A549 (cell line): ENCODE measurements around the gene NPBWR2. TPM values are rescaled to one million over a fixed set of nuclear protein-coding genes. Genes with fewer than 3 reads are reported as not detected.

Experiments used
- ATAC-seq, 2 experiments: fragments of 200-7000 bp in 1 of 2; fragments of >200 bp in 1 of 2; cut with Nextera tagmentation in 1 of 2; cut with Tn5 transposase in 1 of 2; 3 replicates each; pipeline versions ENCODE4 v1.8.0 to v1.9.1; 2018 to 2020; ENCODE audit warnings: mild to moderate bottlenecking in 1 of 2, moderate library complexity in 1 of 2
- CTCF ChIA-PET: fragments of 300-600 bp; sonication (Branson Sonifier 250); formaldehyde crosslinking; extraction: SDS; loops from one replicate; lab custom pipeline; 2021; ENCODE audit warnings: antibody characterized with exemption, inconsistent platforms; lab: Yijun Ruan, JAX
- POLR2A ChIA-PET: fragments of 350-600 bp; formaldehyde crosslinking; extraction: SDS; loops from one replicate; lab custom pipeline; 2021; ENCODE audit warnings: antibody characterized with exemption, inconsistent platforms; lab: Yijun Ruan, JAX
- DNase-seq, 2 experiments: peaks; one replicate each; pipeline versions ENCODE4 v3.0.0 to v3.0.0-alpha.2; 2011 to 2016; ENCODE audit warnings: low read depth in 1 of 2, low spot score in 1 of 2
- FAIRE-seq: peaks from 2 replicates; lab custom pipeline; 2011; peaks lifted over from hg19 to GRCh38; lab: Jason Lieb, UNC
- H3K27ac ChIP-seq, 2 experiments: fragments of >200 bp; sonication (Bioruptor Twin); formaldehyde crosslinking; 3 replicates each; pipeline ENCODE4 v1.5.1; 2016 to 2017
- H3K4me1 ChIP-seq: fragments of >200 bp; sonication (Bioruptor Twin); formaldehyde crosslinking; 3 replicates; pipeline ENCODE4 v1.6.1; 2016
- H3K4me2 ChIP-seq: fragments of >200 bp; sonication (Bioruptor Twin); formaldehyde crosslinking; 3 replicates; pipeline ENCODE4 v1.6.1; 2016
- H3K4me3 ChIP-seq: fragments of >200 bp; sonication (Bioruptor Twin); formaldehyde crosslinking; 3 replicates; pipeline ENCODE4 v1.5.1; 2016
- H3K9me3 ChIP-seq: fragments of >200 bp; sonication (Bioruptor Twin); formaldehyde crosslinking; 3 replicates; pipeline ENCODE4 v1.6.1; 2016
- CBX8 ChIP-seq: fragments of 200-600 bp; sonication (generic); IDR thresholded peaks from 2 replicates; pipeline ENCODE4 v1.6.1; 2016
- CEBPB ChIP-seq, 2 experiments: fragments of >200 bp in 1 of 2; sonication (Bioruptor Twin) in 1 of 2; formaldehyde crosslinking in 1 of 2; IDR thresholded peaks; 2 replicates each; pipeline ENCODE4 v1.6.1; 2012 to 2016
- EHF ChIP-seq: fragments of 250-450 bp; sonication (Bioruptor Pico); IDR thresholded peaks from 2 replicates; pipeline ENCODE4 v1.5.0; 2020; ENCODE audit warnings: mild to moderate bottlenecking
- EHMT2 ChIP-seq: fragments of 200-600 bp; sonication (generic); IDR thresholded peaks from 2 replicates; pipeline ENCODE4 v1.6.1; 2016; ENCODE audit warnings: antibody characterized with exemption, low read depth, mild to moderate bottlenecking, moderate library complexity
- EP300 ChIP-seq, 2 experiments: fragments of >200 bp; sonication (Bioruptor Twin); formaldehyde crosslinking; IDR thresholded peaks; 2 replicates in 1 of 2; 3 replicates in 1 of 2; pipeline ENCODE4 v1.6.1; 2016 to 2017
- ESRRA ChIP-seq: fragments of 150-350 bp; IDR thresholded peaks from 2 replicates; pipeline ENCODE4 v1.6.1; 2014; ENCODE audit warnings: mild to moderate bottlenecking, low read length, borderline replicate concordance
- FOSB ChIP-seq: fragments of 250-450 bp; sonication (Bioruptor Pico); IDR thresholded peaks from 2 replicates; pipeline ENCODE4 v1.5.0; 2020; ENCODE audit warnings: mild to moderate bottlenecking, moderate library complexity
- FOXS1 ChIP-seq: fragments of 250-450 bp; sonication (Bioruptor Pico); IDR thresholded peaks from 2 replicates; pipeline ENCODE4 v1.5.0; 2020; ENCODE audit warnings: mild to moderate bottlenecking, moderate library complexity
- HOXB5 ChIP-seq: fragments of 250-450 bp; sonication (Bioruptor Pico); IDR thresholded peaks from 2 replicates; pipeline ENCODE4 v1.5.0; 2020; ENCODE audit warnings: mild to moderate bottlenecking, moderate library complexity
- JUNB ChIP-seq: fragments of >200 bp; sonication (Bioruptor Twin); formaldehyde crosslinking; IDR thresholded peaks from 2 replicates; pipeline ENCODE4 v1.6.1; 2016
- KDM1A ChIP-seq: fragments of 200-600 bp; sonication (generic); IDR thresholded peaks from 2 replicates; pipeline ENCODE4 v1.6.1; 2016; ENCODE audit warnings: low read depth, mild to moderate bottlenecking
- MAFK ChIP-seq: fragments of 450-650 bp; IDR thresholded peaks from 2 replicates; pipeline ENCODE4 v1.6.1; 2014; ENCODE audit not compliant: partially characterized antibody
- NFE2L2 ChIP-seq: fragments of 150-350 bp; conservative IDR thresholded peaks from 2 replicates; pipeline ENCODE4 v1.6.1; 2014; ENCODE audit warnings: low read length
- NR3C1 ChIP-seq: fragments of >200 bp; sonication (Bioruptor Twin); formaldehyde crosslinking; IDR thresholded peaks from 3 replicates; pipeline ENCODE4 v1.6.1; 2017
- PHF8 ChIP-seq: fragments of 200-600 bp; sonication (generic); IDR thresholded peaks from 2 replicates; pipeline ENCODE4 v1.6.1; 2016; ENCODE audit warnings: low read depth, mild to moderate bottlenecking, antibody characterized with exemption, moderate library complexity, borderline replicate concordance
- POLR2AphosphoS2 ChIP-seq: conservative IDR thresholded peaks from 2 replicates; pipeline ENCODE4 v1.6.1; 2012; ENCODE audit warnings: low read length, improper control_type of control experiment, inconsistent platforms
- RAD21 ChIP-seq, 2 experiments: fragments of >200 bp in 1 of 2; sonication (Bioruptor Twin) in 1 of 2; formaldehyde crosslinking in 1 of 2; IDR thresholded peaks in 1 of 2; conservative IDR thresholded peaks in 1 of 2; 2 replicates in 1 of 2; 3 replicates in 1 of 2; pipeline ENCODE4 v1.6.1; 2012 to 2018; ENCODE audit warnings: inconsistent platforms in 1 of 2
- RCOR1 ChIP-seq: fragments of 150-350 bp; IDR thresholded peaks from 2 replicates; pipeline ENCODE4 v1.6.1; 2014; ENCODE audit warnings: antibody characterized with exemption, low read length, low read depth
- SREBF2 ChIP-seq: fragments of 450-650 bp; IDR thresholded peaks from 2 replicates; pipeline ENCODE4 v1.6.1; 2014; ENCODE audit warnings: mild to moderate bottlenecking, moderate library complexity
- WGBS: methylation state at CpG from one replicate; pipeline ENCODE4 v1.1.6; 2017; ENCODE audit errors: missing lambda C conversion rate; 5-methylcytosine and 5-hydroxymethylcytosine counted together
- polyA plus RNA-seq, 4 experiments: library from polyadenylated mRNA; depleted of rRNA in 3 of 4; stranded (reverse); fragments of >200 nt; fragmentation: RNase III in 1 of 4; extraction: RNeasy Plus Mini Kit Qiagen cat#74134 plus additional on column Dnase treatment in 1 of 4; gene quantifications; 2 replicates in 3 of 4; 3 replicates in 1 of 4; pipeline ENCODE4 v1.2.3, GENCODE V29; 2011 to 2017
- TF ChIP-seq, protein P1 (sequence below): IDR thresholded peaks from 2 replicates; pipeline ENCODE4 v1.6.1; 2012
- TF ChIP-seq, protein P2 (sequence below): IDR thresholded peaks from 2 replicates; pipeline ENCODE4 v1.6.1; 2012
- TF ChIP-seq, protein P3 (sequence below): IDR thresholded peaks from 2 replicates; pipeline ENCODE4 v1.6.1; 2012; ENCODE audit warnings: low read depth, borderline replicate concordance
- TF ChIP-seq, protein P4 (sequence below): fragments of 250-450 bp; sonication (Bioruptor Pico); IDR thresholded peaks from 2 replicates; pipeline ENCODE4 v1.5.0; 2021; ENCODE audit warnings: mild to moderate bottlenecking, moderate library complexity, borderline replicate concordance
- TF ChIP-seq, protein P5 (sequence below): fragments of >200 bp; sonication (Bioruptor Twin); formaldehyde crosslinking; IDR thresholded peaks from 2 replicates; pipeline ENCODE4 v1.6.1; 2016
- TF ChIP-seq, protein P6 (sequence below): fragments of >200 bp; sonication (Bioruptor Twin); formaldehyde crosslinking; IDR thresholded peaks from 3 replicates; pipeline ENCODE4 v1.6.1; 2016
- TF ChIP-seq, protein P7 (sequence below): fragments of 250-450 bp; sonication (Bioruptor Pico); IDR thresholded peaks from 2 replicates; pipeline ENCODE4 v1.5.0; 2020; ENCODE audit warnings: low read depth, mild to moderate bottlenecking, moderate library complexity

The NPBWR2 gene
- polyA plus RNA-seq, 2 of the 4 experiments (the other 2 are of a cell fraction) = not detected

DNA sequence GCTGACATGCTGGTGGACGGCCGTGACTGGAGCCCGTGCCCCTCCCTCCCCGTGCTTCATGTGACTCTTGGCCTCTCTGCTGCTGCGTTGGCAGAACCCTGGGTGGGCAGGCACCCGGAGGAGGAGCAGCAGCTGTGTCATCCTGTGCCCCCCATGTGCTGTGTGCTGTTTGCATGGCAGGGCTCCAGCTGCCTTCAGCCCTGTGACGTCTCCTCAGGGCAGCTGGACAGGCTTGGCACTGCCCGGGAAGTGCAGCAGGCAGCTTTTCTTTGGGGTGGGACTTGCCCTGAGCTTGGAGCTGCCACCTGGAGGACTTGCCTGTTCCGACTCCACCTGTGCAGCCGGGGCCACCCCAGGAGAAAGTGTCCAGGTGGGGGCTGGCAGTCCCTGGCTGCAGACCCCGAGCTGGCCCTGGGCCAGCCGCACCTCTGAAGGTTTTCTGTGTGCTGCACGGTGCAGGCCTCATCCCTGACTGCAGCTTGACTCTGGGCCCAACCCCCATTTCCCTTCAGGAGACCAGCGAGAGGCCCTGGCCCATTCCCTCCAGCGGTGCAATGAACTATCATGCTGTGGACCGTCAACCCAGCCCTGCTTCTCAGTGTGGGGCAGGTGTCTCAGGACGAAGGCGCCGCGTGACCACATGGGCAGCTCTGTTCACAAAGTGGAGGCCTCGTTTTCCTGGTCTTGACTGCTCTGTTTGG lies 8.1 kb downstream of the NPBWR2 start:
- 0 out of 3 replicates have a peak, but pooled peaks cover 6% of the 10 kb centered on the region for H3K4me1 ChIP-seq
- H3K4me3 ChIP-seq = no peak overlapping the region
- TF ChIP-seq, protein P1, sequence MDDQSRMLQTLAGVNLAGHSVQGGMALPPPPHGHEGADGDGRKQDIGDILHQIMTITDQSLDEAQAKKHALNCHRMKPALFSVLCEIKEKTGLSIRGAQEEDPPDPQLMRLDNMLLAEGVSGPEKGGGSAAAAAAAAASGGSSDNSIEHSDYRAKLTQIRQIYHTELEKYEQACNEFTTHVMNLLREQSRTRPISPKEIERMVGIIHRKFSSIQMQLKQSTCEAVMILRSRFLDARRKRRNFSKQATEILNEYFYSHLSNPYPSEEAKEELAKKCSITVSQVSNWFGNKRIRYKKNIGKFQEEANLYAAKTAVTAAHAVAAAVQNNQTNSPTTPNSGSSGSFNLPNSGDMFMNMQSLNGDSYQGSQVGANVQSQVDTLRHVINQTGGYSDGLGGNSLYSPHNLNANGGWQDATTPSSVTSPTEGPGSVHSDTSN = no peak
- TF ChIP-seq EHF (CRISPR knock-in tag) (no peak), EP300 (IDR thresholded peaks at IDR 0.05) (no peak), EHMT2 (no peak), FOXS1 (CRISPR knock-in tag) (no peak), PHF8 (no peak), ESRRA (no peak), MAFK (no peak), POLR2AphosphoS2 (no peak), FOSB (CRISPR knock-in tag) (no peak), RAD21 (conservative IDR thresholded peaks at IDR 0.05 in 1 of 2, IDR thresholded peaks at IDR 0.05 in 1 of 2) (no peak), CBX8 (no peak), SREBF2 (no peak), NFE2L2 (no peak)
- TF ChIP-seq, protein P2, sequence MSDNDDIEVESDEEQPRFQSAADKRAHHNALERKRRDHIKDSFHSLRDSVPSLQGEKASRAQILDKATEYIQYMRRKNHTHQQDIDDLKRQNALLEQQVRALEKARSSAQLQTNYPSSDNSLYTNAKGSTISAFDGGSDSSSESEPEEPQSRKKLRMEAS = no peak
- TF ChIP-seq, protein P3, sequence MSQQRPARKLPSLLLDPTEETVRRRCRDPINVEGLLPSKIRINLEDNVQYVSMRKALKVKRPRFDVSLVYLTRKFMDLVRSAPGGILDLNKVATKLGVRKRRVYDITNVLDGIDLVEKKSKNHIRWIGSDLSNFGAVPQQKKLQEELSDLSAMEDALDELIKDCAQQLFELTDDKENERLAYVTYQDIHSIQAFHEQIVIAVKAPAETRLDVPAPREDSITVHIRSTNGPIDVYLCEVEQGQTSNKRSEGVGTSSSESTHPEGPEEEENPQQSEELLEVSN = no peak
- TF ChIP-seq, protein P4, sequence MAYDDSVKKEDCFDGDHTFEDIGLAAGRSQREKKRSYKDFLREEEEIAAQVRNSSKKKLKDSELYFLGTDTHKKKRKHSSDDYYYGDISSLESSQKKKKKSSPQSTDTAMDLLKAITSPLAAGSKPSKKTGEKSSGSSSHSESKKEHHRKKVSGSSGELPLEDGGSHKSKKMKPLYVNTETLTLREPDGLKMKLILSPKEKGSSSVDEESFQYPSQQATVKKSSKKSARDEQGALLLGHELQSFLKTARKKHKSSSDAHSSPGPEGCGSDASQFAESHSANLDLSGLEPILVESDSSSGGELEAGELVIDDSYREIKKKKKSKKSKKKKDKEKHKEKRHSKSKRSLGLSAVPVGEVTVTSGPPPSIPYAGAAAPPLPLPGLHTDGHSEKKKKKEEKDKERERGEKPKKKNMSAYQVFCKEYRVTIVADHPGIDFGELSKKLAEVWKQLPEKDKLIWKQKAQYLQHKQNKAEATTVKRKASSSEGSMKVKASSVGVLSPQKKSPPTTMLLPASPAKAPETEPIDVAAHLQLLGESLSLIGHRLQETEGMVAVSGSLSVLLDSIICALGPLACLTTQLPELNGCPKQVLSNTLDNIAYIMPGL = no peak
- CTCF ChIA-PET = interaction anchor here (1.2 to 6.1 kb wide), 5 partner anchors 14 to 119 kb away, joined by 3 to 58 read pairs (median 10); partner anchors contain the start of gene LKAAEAR1
- ATAC-seq = no peak
- H3K4me2 ChIP-seq = no peak overlapping the region
- POLR2A ChIA-PET = no interaction called here
- H3K9me3 ChIP-seq = no peaks in the 10 kb centered on the region
- no peak for FAIRE-seq
- no peak overlapping the region for H3K27ac ChIP-seq
- 61% methylated on average over 10 of the region's 21 CpGs for WGBS
- no peak for DNase-seq

DNA sequence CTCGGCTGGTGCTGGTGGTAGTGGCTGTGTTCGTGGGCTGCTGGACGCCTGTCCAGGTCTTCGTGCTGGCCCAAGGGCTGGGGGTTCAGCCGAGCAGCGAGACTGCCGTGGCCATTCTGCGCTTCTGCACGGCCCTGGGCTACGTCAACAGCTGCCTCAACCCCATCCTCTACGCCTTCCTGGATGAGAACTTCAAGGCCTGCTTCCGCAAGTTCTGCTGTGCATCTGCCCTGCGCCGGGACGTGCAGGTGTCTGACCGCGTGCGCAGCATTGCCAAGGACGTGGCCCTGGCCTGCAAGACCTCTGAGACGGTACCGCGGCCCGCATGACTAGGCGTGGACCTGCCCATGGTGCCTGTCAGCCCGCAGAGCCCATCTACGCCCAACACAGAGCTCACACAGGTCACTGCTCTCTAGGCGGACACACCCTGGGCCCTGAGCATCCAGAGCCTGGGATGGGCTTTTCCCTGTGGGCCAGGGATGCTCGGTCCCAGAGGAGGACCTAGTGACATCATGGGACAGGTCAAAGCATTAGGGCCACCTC lies 8.8 kb downstream of the NPBWR2 start:
- CTCF ChIA-PET = interaction anchor here (1.2 to 6.1 kb wide), 5 partner anchors 14 to 118 kb away, joined by 3 to 58 read pairs (median 10); partner anchors contain the start of gene LKAAEAR1
- POLR2A ChIA-PET = no interaction called here
- no peak overlapping the region for H3K4me2 ChIP-seq
- WGBS = 82% methylated on average over 14 of the region's 28 CpGs
- no peak for TF ChIP-seq POLR2AphosphoS2
- TF ChIP-seq HOXB5 (CRISPR knock-in tag) = no peak
- TF ChIP-seq RCOR1 = no peak
- no peak for TF ChIP-seq FOXS1 (CRISPR knock-in tag)
- TF ChIP-seq KDM1A = no peak
- TF ChIP-seq, protein P5, sequence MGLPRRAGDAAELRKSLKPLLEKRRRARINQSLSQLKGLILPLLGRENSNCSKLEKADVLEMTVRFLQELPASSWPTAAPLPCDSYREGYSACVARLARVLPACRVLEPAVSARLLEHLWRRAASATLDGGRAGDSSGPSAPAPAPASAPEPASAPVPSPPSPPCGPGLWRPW = no peak
- TF ChIP-seq CEBPB (IDR thresholded peaks at IDR 0.05) = no peak
- TF ChIP-seq NR3C1 = no peak
- no peak for TF ChIP-seq JUNB
- TF ChIP-seq, protein P6, sequence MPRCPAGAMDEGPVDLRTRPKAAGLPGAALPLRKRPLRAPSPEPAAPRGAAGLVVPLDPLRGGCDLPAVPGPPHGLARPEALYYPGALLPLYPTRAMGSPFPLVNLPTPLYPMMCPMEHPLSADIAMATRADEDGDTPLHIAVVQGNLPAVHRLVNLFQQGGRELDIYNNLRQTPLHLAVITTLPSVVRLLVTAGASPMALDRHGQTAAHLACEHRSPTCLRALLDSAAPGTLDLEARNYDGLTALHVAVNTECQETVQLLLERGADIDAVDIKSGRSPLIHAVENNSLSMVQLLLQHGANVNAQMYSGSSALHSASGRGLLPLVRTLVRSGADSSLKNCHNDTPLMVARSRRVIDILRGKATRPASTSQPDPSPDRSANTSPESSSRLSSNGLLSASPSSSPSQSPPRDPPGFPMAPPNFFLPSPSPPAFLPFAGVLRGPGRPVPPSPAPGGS = no peak
- TF ChIP-seq EHF (CRISPR knock-in tag) = no peak
- TF ChIP-seq, protein P7, sequence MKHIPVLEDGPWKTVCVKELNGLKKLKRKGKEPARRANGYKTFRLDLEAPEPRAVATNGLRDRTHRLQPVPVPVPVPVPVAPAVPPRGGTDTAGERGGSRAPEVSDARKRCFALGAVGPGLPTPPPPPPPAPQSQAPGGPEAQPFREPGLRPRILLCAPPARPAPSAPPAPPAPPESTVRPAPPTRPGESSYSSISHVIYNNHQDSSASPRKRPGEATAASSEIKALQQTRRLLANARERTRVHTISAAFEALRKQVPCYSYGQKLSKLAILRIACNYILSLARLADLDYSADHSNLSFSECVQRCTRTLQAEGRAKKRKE (CRISPR knock-in tag) = no peak
- no peak for TF ChIP-seq PHF8
- TF ChIP-seq, all 56 proteins: peak for 0
- Histone ChIP-seq H3K4me3 (no peak overlapping the region), H3K9me3 (no peaks in the 10 kb centered on the region), H3K4me1 (0 out of 3 replicates have a peak, but pooled peaks cover 6% of the 10 kb centered on the region), H3K27ac (no peak overlapping the region)
- ATAC-seq = no peak
- no peak for FAIRE-seq
- DNase-seq = no peak
